NOMO-1 treated with DMSO at 0.1 percent for 48 hours (cell line): ENCODE data around the gene LRP5.
A peak's percentile ranks its signal among the peaks of the same experiment; 100 is the strongest.
"Not testable (repeated sequence)": the region's sequence is repeated elsewhere in the genome, so short reads cannot be mapped to it uniquely, and the experiment has no call there.

Source experiments
- DNase-seq: peaks from one replicate; lab custom pipeline; 2025; ENCODE audit not compliant: unreplicated experiment; lab: John Stamatoyannopoulos, UW

The LRP5 gene

DNA sequence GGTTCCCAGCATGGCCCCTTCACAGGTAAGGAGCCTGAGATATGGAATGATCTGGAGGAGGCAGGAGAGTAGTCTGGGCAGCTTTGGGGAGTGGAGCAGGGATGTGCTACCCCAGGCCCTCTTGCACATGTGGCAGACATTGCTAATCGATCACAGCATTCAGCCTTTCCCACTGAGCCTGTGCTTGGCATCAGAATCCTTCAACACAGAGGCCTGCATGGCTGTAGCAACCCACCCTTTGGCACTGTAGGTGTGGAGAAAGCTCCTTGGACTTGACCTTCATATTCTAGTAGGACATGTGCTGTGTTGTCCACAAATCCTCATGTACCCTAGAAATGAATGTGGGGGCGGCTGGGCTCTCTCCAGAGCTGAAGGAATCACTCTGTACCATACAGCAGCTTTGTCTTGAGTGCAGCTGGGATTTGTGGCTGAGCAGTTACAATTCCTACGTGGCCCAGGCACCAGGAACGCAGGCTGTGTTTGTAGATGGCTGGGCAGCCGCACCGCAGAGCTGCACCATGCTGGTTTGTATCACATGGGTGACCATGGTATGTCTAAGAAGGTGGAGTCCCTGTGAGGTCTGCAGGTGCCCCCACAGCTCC is 126.4 kb downstream of the LRP5 start:
- DNase-seq = no peak

DNA sequence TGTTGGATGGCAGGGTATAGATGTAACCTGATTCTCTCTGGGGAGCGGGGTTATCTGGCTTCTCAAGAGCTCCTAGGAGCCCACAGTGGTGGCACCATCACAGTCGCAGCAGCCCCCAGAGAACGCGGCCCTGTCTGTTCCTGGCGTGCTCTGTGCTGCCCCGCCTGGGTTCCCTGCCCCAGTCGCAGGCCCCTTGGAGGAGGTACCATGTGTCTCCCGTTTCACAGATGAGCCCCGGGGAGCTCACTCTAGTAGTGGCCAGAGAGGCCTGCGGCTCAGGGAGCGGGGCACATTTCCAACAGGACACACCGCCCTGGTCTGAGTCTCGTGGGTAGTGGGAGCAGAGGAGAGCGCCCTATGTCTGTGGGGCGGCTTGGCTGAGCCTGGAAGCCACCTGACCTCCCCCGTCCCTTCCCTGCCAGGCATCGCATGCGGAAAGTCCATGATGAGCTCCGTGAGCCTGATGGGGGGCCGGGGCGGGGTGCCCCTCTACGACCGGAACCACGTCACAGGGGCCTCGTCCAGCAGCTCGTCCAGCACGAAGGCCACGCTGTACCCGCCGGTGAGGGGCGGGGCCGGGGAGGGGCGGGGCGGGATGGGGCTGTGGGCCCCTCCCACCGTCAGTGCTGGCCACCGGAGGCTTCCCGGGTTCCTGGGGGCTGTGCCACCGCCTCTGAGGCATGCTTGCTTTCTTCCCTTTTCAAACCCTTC is 127.1 kb downstream of the LRP5 start:
- DNase-seq = no peak

DNA sequence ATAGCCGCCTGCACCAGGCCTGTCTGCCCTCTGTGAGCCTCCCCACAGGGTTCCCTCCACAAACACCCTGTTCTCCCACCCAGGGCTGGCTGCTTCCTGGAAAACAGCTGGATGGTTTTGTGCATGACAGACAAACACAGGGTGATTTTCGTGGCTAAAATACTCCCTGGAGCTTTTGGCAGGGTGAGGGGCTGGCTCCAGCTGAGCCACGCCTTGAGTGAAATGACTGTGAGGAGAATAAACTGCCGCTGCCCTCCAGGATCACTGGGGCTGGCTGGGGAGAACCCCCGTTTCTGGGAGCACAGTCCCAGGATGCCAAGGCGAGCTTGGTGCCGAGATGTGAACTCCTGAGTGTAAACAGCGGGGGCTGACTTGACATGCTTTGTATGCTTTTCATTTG is 127.8 kb downstream of the LRP5 start:
- no peak for DNase-seq

DNA sequence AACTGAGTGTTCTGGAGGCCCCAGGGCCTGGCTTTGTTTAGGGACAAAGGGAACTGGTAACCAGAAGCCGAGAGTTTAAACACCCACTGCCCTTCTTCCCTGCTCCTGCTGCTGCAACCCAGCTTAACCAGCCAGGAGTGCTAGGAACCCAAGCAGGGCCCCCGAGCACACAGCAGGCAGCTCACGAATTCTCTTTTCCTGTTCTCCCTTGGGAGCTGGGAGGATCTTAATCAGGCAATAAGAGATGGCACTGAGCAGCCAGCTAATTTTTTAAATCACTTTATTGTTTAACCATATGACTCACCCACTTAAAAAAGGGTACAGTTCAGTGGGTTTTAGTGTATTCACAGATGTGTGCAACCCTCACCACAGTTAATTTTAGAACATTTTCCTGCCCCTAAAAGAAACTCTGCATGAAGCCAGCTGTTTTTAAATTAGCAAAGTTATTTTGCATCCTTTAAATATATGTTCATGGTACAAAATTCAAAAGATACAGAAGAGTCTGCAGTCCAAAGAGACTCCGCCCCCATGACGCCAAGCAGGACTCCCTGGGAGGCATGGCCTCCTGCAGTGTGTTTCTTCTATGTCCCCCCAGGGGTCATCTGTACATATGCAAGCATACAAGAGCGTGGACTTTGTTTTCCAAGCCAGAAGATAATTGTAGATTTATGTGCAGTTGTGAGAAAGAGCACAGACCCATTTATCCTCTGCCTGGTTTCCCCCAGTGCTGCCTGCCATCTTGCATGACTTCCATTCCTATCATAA is 129.3 kb downstream of the LRP5 start:
- DNase-seq = no peak

DNA sequence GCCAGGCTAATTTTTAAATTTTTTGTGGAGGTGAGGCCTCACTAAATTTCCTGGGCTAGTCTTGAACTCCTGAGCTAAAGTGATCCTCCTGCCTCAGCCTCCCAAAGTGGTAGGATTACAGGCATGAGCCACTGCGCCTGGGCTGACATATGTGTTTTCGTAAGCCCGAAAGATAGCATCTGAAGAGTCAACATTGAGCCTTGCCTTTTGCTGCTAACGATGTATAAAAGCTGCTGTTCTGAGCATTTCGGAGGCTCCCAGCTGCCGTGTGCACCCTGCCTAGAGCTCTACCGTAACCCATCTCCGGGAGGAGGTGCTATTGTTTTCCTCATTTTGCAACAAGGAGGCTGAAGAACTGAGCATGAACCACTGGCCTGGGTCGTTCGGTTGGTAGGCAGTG is 130.0 kb downstream of the LRP5 start:
- DNase-seq = no peak

DNA sequence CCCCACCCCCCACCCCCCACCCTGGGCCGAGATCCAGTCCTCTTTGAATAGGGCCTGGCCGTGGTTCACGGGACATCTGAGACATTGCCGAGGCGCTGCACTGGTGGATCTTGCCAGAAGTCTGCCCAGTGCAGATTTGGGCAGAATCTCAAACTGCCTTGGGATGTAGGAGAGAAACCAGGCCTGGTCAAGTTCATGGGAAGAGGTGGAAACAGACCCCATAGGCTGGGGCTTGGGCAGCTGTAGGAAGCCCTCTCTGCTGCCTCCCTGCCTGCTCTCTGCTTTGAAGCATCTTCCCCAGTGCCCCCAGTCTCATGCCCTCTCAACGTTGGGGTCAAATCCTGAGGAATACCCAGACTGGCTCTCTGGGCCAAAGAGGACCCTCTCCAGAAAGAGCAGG is 132.2 kb downstream of the LRP5 start:
- DNase-seq = no peak

DNA sequence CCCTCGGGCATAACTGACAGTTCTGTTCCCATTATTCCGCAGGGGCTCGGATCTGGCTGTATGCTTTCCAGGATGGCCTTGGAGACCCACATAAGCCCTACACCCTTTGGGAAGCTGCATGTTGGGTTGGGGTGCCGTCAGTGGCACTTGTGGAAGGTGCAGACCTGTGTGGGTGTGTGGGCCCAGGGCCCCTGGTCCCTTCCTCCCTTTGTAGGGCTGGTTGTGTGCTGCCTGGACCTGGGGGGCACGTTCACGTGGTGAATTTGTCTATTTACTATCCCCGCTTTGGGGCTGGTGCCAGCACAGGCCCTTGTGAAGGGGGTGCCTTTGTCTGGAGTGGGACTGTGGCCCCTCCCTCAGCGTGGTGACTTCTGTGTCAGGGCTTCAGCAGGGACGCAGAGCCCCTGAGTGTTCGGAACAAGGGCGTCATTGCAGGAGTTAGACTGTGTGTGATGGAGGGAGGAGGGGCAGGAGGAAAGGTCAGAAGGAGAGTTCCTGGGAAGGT is 133.2 kb downstream of the LRP5 start:
- no peak for DNase-seq

DNA sequence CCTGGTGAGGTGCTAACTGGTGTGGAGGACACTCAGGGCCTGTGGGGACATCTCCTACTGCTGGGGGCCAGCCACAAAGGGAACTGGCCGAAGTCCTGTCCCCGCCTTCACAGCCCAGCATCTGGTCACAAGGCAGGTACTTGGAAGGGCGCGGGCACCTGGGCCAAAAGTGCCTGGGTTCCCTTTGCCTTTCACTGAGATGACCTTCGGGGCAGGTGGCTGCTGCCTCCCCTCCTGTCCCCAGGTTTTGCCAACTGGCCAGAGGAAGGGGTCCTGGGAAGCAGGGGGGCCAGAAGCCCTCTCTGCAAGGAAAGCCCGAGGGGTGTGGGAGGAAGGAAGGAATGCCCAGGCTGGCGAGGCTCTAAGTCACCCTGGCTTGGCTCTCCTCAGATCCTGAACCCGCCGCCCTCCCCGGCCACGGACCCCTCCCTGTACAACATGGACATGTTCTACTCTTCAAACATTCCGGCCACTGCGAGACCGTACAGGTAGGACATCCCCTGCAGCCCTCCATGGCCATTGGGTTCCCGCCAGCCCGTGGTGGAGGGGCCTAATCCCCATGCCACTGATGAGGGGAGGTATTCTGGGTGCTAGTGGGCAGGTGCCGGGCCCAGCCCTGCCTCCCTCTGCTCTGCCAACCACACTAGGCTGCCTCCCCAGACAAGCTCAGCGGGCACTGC is 133.8 kb downstream of the LRP5 start:
- DNase-seq = no peak

DNA sequence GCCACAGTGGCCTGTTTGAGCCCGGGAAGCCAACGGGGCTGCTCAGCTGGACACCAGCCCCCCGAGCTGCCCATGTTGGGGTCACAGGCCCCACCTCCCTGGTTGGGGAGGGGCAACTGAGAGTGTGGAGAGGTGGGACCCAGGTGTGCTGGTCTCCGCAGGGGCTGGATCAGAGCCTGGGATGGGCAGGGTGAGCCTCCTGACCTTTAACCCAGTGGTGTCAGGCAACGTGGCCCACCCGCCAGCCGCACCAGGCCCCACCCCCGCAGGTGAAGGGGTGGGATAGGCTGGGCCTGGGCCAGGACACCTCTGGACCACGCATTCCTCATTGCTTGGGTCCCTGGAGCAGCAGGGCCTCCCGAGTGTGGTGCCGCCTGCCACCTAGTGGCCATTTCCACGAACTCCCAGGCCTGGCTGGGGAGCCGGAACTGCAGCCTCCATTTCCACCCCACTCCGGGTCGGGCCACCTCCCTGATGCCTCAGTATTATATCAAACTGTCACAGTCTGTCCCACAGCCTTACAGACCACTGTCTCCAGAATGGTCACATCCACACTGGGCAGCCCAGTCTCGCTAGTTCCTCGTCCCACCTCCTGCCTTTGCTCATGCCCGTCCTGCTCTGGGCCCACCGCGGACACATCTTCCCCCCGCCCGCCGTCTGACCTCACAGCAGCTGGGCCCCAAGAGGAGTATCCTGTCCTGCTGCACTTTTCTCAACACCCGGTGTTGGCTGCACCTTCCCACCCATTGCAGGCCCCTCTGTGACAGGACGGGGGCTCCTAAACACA is 134.8 kb downstream of the LRP5 start:
- peak; percentile 53 for DNase-seq

DNA sequence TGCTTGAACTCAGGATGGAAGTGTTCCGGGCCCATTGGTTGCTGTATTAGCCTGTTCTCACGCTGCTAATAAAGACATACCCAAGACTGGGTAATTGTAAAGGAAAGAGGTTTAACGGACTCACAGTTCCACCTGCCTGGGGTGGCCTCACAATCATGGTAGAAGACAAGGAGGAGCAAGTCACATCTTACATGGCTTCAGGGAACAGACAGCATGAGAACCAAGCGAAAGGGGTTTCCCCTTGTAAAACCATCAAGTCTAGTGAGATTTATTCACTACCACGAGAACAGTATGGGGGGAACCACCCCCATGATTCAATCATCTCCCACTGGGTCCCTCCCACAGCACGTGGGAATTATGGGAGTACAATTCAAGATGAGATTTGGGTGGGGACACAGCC is 135.5 kb downstream of the LRP5 start:
- not testable (repeated sequence) for DNase-seq

DNA sequence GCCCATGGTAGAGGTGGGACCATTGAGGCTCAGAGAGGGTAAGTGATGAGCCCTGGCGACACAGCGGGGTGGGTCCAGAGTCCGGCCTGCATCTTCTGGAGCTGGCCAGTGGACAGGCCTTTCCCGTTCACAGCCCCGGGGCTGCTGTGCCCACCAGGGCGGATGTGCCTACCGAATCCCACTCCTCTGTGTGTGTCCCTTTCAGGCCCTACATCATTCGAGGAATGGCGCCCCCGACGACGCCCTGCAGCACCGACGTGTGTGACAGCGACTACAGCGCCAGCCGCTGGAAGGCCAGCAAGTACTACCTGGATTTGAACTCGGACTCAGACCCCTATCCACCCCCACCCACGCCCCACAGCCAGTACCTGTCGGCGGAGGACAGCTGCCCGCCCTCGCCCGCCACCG is 136.2 kb downstream of the LRP5 start:
- no peak for DNase-seq

DNA sequence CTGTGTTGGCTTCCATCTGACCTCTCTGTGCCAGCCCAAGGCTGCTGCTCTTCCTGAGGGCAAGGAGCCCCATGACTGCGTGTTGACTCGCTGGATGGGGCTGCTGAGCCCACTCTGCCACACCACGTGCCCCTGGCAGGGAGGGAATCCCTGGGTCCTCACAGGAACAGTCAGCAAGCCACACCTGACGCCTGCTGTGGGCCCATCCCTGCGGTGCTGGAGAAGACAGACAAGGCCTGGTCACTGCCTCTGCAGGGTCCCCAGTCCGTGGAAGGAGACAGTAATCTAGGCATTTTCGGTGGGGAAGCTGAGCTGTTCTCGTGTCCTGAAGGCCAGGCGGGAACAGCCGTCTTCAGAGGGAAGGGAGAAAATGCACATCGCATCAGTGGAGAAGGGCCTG is 137.6 kb downstream of the LRP5 start:
- DNase-seq = no peak

DNA sequence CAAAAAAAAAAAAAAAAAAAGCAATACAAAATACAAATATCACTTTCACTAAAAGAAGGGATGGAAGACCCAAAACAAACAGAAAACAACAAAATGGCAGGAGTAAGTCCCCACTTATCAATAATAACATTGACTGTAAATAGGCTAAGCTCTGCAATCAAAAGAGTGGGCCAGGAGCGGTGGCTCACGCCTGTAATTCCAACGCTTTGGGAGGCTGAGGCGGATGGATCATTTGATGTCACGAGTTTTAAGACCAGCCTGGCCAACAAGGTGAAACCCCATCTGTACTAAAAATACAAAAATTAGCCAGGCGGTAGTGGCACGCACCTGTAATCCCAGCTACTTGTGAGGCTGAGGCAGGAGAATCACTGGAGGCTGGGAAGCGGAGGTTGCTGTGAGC is 138.3 kb downstream of the LRP5 start:
- DNase-seq = no peak

DNA sequence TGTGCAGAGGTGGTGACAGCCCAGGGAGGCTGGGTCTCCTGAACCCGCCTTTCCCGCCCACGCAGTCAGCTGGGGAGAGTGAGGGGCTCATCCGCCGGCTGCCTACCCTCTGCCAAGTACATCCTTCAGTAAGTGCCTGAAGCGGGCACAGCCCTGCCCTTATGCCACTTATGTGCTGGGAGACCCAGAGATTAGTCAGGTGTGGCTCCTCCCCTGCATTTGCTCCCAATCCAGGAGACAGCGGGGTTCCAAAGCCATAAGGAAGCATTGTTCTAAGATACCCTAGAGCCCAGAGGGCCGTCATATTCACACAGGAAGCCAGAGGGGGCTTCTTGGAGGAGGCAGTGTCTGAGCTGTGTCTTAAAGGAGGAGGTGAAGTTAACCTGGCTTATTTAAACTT is 142.4 kb downstream of the LRP5 start:
- no peak for DNase-seq

DNA sequence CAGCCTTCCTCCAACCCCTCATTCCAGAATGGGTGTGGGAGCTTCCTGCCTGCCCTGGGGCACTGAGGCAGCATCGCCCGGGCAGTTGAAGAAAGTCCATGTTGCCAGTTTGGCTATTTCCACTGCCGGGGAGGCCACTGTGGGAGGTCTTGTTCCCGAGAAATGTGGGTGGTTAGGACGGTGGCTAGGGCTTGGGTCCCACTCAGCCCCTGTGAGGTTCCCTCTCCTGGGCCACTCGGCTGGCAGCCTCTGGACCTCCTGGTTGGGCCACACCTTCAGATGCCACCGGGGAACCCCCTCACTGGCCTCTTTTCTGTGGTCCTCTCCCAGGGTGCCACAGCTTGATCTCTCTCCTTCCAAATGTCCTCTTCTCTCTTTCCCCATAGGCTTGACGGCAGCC is 143.1 kb downstream of the LRP5 start:
- no peak for DNase-seq

DNA sequence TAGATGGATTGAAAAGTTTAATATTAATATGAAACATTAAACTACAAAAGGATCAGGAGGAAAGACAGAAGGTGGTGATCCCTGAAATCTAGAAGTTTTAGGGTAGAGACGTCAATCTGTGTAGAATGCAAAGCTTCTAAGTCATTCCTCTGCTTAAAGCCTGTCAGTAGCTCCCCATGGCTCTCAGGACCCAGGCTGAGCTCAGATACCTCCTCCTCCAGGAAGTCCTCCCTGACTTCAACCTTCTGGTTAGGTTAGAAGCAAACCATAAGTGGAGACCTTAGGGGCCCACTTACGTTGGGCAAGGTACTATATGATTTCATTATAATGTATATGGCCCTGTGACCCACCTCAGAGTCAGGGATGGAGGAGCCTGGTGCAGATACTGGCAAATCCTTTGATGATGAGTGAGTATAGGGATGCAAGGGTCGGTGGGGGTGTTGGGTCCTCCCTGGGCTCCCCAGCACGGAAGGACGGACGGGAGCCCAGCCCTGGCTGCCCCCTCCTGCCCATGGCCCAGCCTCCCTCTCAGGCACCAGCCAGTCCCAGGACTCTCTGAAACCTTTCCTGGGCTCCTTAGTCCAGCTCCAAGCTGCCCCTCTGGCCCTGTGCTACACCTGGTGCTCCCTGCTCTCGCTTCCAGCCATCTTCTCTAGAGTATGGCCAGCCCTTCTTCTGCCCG is 145.0 kb downstream of the LRP5 start:
- DNase-seq = no peak

DNA sequence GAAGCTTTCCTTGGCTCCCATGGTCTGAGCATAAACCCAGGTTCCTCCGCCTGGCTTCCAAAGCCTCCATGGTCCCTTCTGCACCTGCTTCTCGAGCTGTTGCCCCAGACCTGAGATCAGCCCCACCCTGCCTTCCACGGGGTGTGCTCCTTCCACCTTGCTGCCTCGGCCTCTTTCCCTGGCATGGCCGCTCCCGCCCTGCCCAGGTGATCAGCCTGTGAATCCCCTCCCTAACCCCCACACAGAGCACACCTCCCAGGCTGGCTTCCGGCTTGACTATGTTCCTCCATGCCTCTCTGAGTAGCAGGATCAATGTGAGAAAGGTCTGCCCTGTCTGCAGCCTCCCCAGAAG is 145.5 kb downstream of the LRP5 start:
- no peak for DNase-seq

DNA sequence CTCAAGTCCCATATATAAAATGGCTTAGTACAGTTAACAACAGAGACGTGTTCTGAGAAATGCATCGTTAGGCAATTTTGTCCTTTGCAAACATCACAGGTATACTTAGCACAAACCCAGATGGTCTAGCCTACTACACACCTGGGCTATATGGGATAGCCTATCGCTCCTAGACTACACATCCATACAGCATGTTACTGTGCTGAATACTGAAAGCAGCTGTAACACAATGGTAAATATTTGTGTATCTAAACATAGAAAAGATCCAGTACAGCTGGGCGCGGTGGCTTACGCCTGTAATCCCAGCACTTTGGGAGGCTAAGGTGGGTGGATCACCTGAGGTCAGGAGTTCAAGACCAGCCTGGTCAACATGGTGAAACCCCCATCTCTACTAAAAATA is 145.9 kb downstream of the LRP5 start:
- DNase-seq = not testable (repeated sequence)

DNA sequence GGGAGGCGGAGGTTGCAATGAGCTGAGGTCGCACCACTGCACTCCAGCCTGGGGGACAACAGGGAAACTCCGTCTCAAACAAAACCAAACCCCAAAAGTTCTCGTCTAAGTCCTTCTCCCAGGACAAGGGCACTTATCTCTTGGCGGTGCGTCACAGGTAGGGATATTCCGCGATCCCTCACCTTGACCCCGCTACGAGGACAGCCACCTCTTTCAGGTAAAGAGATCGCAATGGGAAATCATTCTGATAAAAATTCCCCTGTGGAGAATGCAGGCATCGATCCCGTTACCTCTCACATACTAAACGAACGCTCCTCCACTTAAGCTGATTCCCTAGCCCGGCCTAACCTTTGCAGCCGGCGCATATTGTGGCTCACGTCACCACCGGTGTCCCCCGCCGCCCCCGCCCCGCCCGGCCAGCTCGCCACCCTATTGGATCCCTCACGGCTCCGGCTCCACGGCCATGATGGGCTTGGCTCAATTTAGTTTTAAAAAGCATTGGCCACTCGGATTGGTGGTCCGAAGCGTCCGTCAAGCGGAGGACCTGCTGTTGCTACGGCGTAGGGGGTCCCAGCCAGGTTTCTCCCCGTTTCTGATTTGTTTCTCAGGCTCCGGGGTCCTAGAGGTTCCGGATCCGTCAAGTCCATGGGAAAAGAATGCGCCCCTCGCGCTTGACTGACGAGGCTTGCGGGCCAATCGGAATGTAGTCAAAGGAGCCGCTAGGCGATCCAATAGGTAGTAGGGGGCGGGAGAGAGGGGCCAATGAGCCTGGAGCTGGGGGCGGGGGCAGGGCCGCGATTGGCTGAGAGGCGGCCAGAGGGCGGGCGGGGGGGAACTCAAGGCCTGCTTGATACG is 147.7 kb downstream of the LRP5 start:
- peak; percentile 96 for DNase-seq
